Anterior cingulate cortex (tissue), 58 donors: ENCODE results near the gene GAK.

Experiments used
- DNase-seq, 58 donors: peaks; one replicate each; lab custom pipeline; 2025; lab: John Stamatoyannopoulos, UW

The GAK gene

DNA sequence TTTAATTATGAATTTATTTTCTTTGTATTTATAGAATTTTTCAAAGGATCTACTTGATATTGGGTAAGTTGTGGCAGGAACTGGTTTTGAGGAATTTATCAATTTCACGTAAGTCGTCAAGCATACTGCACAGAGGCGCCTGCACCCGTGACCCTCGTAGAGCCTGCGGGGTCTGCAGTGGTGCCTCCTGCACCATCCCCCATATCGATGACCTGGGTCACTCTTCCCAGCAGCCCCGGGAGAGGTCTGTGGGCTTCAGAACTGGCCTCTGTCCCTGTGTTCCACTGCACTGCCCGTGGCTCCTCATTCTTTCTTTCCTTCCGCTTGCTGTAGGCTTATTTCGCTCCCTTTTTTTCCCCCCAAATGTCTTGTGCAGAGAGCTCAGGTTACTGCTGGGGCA is 74.7 kb downstream of the GAK start:
- DNase-seq: no peak

GRCh38 chr4:856225-856901 is 75.8 kb downstream of the GAK start:
- DNase-seq: no peak

DNA sequence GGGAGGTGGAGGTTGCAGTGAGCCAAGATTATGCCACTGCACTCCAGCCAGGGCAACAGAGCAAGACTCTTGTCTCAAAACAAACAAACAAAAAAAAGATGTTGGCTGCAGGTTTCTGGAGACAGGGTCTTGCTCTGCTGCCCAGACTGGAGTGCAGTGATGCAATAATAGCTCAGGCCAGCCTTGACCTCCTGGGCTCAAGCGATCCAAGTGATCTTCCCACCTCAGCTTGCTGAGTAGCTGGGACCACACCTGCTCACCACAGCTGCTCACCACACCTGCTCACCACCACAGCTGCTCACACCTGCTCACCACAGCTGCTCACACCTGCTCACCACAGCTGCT is 76.3 kb downstream of the GAK start:
- no peak for DNase-seq

DNA sequence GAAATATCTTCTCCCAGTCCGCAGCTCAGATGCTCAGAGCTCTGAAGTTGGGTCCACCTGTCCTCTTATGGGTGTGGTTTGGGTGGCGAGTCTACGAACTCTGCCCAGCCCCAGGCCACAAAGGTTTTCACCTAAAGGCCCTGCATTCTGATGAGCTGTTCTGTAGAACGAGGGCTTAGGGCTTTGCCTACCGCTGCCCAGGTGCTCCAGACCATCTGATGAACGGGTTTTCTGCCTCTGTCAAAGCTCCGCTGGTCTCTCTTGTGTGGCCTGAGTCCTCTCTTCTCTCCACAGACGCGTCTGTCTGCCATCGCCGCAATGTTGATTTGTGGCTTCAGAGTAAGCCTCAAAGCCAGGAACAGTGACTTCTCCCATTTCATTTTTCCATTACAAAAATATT is 77.8 kb downstream of the GAK start:
- no peak for DNase-seq

GRCh38 chr4:853416-853781 is 78.7 kb downstream of the GAK start:
- DNase-seq: no peak

DNA sequence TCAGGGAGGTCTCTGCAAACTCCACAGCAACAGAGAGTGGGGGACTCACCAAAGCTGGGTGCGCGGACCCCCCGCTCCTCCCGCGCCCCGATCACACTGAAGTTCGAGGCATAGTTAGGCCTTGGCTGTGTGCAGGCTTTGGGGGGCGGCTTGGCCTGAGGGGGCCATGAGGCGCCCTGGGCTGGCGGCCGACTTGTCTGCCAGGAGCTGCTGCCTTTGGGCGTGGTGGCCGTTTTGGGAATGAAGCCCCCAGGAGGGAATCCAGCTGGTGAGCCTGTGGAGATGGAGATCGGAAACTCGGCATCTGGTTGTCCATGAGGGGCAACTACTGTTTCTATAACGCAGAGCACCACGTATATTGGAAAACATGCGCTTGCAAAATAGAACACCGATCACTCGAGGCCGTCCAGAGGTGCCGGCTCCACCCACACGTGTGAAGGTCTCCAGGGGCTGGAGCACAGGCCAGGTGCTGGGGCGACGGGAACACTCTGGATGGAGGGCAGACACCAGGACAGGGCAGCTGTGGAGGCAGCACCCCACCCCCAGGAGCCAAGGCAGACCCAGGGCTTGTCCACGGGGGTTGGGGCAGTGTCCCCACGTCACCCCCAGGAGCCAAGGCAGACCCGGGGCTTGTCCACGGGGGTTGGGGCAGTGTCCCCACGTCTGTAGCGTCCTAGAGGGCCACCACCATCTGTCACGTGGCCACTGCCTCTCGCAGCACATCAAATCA is 80.2 kb downstream of the GAK start:
- DNase-seq: no peak

DNA sequence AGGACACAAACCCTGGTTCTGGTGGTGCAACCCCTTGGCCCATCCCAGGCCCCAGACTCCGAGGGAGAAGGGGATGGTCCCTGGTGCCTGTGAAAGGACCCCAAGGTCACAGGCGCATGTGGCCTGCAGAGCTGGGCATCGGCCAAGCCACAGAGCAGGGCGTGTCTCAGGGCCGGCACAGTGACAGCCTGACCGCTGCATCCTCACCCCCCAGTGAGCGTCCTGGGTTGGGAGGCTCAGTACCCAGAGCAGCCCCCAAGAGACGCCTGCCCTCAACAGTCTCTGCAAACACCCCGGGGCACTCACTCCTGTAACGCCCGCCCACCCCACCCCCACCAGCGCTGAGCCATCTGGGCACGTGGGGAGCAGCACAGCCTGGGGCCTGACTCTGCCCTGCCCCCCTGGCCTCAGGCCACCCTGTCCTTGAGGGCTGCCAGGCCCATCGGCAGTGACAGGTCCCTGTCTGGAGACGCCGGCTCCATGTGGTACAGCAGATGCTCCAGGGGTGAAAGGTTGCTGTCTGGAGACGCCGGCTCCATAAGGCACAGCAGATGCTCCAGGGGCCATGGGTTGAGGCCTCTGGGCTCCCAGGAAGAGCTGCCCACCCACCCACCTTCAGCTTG is 81.7 kb downstream of the GAK start:
- no peak for DNase-seq

GRCh38 chr4:849478-850175 is 82.5 kb downstream of the GAK start:
- DNase-seq: no peak

DNA sequence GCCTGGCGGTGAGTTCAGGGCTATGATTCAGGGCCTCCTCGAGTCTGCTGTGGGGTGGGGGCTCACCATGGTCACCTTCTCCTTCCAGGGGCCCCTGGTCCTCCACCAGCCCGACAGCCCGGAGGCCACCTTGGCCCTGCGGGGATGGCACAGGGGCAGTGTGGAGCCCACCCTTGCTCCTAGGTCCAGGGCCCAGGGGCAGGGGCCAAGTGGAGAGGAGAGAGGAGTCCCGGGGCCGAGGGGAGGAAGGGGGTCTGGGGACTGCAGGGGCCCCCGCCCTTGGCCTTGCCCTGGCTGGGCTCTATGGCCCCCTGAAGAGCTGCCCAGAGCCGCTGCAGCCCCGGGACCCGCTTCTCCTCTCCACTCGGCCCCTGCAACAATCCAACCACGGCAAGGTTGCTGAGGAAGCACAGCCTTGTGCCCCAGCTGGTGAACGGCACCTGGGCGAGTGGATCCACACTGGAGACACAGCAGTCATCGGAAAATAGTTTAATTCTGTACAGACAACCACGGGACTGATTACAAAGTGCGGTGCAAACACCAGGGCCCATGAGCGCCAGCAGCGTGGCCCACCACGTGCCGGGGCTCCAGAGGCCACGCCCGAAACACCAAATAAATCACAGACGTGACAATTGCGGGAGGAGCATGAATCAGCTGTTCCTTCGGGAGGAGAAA is 83.2 kb downstream of the GAK start:
- DNase-seq: no peak

- DNase-seq: no peak
Observed at GRCh38 chr4:848307-848691, 83.8 kb downstream of the GAK start.

GRCh38 chr4:845836-846251 is 86.3 kb downstream of the GAK start:
- DNase-seq: peak in 17 of 58 donors; percentile 15 to 63 (median 28)

GRCh38 chr4:845233-845835 is 86.8 kb downstream of the GAK start:
- no peak for DNase-seq

GRCh38 chr4:844752-845232 is 87.3 kb downstream of the GAK start:
- DNase-seq: no peak

- no peak for DNase-seq
Observed at GRCh38 chr4:839675-840443, 92.3 kb downstream of the GAK start.

- DNase-seq: no peak
Observed at GRCh38 chr4:837772-838171, 94.3 kb downstream of the GAK start.

DNA sequence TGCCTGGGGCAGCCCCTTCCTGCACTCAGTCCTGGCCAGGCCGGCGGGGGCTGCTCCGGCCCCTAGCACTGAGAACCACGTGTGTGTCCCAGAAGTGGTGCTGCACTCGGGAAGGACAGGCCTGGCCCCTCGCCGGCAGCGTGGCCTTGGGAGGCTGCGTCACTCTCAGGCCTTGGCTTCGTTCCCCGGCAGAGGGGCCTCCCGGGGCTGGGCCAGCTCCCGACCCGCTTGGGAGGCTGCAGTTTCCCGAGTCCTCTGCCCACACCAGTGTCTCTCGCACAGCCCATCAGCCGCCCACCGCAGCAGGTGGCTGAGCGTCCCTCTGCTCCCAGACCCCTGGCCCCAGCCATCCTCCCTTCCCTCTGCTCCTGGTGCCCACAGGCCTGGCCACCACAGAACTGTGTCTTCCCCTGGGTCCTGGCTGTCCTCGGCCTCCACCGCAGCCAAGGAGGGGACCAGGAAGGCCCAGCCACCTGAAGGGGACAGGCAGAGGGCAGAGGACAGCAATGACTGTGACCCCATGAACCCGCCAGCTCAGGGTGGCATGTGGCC is 95.3 kb downstream of the GAK start:
- DNase-seq: peak in 10 of 58 donors; percentile 14 to 35 (median 22)

GRCh38 chr4:836003-836511 is 96.1 kb downstream of the GAK start:
- no peak for DNase-seq

DNA sequence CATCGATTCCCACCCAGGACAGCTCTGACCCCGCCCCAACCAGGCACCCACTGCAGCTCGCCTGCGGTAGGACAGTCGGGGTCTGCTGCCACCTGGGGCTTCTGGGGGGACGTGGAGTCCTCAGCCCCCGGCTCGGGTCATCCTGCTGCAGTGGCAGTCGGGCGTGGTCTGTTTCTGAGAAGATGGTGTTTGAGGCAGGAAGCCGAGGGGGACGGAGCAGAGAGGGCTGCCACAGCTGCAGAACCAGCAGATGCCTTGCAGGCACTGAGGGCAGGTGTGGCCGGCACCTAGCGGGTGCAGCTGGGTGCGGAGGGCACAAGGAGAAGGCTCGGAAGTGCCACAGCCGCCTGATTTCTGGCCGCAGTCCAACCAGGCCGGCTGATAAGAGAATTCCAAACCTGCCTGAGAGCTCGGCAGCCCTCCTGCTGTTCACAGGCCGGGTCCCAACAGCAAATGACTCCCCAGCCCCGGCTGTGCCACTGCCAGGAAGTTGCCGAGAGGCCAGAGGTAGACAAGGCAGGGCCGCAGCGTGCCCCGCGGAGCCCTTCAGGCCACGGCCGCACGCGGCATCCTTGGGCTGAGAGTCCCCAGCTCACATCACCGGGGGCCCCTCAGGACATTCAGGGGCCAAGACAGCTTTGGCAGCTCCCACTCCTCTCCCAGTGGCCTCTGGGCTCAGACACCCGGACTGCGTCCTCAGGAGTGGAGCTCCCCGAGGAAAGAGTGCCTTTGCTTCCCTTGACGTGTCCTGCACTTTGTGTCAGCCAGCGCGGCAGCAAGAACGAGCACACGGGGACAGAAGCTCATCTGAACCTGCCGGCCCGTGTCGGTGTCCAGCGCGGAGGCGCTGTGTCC is 96.7 kb downstream of the GAK start:
- DNase-seq: no peak
